ENCODE results near the gene SLC25A33.
A peak's percentile ranks its signal among the peaks of the same experiment; 100 is the strongest.

SLC25A33 gene

DNA sequence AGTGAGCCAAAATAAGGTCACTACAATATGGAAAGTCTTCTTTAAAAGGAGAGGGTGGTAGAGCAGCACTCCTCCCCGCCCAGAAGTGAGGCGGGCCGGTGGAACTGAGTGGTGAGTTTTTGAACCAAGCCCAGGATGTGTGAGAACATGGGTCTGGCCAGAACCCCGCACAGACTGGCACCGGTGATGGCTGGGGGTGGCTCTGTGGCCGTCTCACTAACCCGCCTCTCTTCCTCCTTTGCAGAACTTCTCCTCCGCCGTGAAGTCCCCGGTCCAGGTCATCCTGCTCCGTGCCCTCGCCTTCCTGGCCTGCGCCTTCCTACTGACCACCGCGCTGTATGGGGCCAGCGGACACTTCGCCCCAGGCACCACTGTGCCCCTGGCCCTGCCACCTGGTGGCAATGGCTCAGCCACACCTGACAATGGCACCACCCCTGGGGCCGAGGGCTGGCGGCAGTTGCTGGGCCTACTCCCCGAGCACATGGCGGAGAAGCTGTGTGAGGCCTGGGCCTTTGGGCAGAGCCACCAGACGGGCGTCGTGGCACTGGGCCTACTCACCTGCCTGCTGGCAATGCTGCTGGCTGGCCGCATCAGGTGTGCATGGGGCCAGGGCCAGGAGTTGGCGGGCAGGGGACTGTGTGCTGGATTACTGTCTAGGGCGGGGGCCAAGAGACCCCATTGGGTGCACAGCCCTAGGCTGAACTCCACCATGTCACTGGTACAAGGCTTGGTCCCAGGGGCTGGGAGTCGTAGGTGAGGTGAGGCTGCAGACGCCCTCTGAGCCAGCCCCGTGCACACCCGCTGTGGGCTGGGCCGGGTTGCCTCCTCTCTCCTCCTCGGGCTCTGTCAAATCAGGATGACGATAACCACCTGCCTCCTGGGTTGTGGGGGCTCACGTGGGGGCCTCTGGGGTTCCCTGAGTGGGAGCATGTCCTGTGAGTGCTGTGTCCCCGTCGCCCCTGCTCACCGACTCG is 61.9 kb downstream of the SLC25A33 start:
- DNase-seq (ENCODE audit: low spot score) = no peak

DNA sequence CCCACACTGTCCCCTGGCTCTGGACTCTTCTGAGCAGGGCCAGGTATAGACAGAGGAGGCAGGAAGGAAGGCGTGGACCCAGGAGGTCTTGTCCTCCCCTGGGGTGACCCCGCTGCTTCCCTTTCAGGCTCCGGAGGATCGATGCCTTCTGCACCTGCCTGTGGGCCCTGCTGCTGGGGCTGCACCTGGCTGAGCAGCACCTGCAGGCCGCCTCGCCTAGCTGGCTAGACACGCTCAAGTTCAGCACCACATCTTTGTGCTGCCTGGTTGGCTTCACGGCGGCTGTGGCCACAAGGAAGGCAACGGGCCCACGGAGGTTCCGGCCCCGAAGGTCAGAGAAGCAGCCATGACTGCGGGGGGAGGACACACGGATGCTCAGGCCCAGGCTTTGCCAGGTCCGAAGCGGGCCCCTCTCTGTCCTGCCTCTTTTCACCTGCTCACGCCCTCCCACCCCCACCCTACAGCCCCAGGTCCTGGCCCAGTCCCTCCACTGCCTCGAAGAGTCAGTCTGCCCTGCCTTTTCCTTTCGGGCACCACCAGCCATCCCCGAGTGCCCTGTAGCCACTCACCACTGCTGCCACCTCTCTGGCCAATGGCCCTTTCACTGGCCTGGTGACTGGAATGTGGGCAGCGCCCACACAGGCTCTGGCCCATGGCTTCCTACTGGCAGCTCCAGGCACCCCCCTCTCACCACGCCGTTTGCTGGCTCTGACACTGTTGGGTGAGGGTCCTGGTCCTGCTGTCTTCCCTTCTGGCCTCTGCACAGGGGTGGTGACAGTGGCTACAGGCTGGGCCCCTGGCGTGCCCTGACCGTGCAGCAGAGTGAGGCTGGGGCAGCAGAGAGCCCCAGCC is 62.9 kb downstream of the SLC25A33 start:
- DNase-seq (ENCODE audit: low spot score) = no peak

DNA sequence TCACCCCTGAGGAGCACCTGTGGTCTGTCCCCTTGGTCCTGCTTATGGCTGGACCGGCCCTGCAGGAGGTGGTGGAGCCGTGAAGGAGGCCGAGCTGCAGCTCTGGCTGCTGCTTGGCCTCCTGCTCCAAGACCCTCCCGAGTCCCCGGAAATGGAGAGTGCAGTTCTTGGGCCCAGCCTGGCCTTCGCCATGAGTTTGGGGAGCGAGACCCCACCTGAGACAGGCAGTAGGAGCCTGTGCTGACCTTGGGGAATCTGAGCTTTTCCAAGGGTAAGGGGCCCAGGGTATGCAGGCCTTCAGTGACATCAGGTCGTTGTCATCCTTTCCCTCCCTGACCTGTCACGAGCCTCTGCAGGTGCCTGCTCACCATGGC is 63.5 kb downstream of the SLC25A33 start:
- no peak for DNase-seq (ENCODE audit: low spot score)

DNA sequence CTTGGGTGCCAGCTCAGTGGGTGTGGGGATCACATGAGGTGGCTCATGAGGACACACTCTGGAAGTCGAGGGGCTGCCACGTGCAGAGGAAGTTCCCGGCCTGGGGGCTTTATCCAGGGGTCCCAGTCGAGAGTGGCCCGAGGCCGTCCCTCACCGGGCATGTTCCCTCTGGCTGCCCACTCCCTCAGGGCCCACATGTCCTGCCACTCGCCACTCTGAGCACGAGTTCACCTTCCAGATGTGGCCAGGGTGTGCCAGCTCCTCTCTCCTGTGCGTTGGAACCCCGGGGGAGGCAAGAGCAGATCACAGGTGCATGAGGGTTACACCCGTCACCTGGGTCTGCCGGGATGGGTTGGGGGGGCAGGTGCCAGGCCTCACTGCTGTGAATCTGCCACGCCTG is 64.0 kb downstream of the SLC25A33 start:
- no peak for DNase-seq (ENCODE audit: low spot score)

DNA sequence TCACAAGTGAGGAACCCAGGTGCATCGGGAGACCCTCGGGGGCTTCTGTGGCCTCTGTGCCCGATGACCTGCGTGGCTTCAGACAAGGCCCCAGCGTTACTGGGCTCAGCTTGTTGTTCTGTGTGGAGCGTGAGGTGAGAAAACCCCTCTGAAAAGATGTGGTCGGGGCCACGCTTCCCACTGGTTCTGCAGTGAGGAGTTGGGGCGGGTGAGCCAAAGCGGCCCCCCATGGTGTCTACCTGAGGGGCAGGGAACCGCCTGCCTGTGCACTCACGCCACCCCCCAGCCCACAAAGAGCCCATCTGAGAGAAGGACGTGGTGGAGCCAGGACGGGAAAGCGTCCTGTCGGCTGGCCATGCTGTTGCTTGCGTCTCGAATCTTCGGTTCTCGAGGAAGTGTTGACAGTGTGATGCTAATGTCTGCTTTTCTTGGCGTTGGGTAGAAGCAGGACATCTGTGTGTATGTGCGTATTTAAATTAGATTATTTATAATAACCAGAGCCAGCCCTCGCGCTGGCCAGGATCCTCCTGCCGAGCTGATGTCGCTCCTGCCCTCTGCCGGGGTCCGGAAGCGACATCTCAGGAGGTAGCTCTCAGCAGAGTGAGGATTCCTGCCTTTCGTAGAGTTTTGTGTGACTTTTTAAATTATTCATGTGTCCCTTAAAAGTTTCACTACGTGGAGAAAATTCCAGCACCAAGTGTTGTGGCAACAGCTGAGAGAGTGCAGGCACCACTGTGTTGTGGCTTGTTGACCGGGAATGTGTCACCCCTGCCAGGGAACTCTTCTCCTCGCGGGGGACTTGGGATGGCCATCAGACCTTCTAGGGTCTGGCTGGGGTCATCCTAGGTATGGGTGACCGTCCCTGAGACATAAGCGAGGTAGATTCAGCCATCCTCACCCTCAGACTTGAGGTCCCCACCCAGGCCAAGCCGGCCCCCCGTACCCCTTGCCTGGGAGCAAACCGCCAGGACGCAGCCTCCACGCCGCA is 64.8 kb downstream of the SLC25A33 start:
- DNase-seq (ENCODE audit: low spot score) = no peak

DNA sequence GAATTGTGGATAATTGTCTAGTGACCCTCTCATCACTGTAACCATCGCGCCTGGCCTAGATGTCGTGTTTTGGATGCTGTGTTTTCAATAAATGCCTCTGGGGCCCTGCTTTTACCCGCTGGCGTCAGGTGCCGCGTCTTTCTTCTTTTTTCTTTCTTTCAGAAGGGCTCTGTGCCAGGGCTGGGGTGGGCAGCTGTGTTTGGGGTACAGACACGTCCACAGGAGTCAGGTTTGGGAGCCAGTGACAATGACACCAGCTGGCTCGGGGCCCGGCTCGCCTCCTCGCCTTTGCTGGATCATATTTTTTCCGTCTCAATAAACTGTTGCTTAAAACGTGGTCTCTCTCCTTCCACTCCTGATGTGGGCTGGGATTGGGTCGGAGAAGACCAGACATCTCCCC is 65.6 kb downstream of the SLC25A33 start:
- no peak for DNase-seq (ENCODE audit: low spot score)

DNA sequence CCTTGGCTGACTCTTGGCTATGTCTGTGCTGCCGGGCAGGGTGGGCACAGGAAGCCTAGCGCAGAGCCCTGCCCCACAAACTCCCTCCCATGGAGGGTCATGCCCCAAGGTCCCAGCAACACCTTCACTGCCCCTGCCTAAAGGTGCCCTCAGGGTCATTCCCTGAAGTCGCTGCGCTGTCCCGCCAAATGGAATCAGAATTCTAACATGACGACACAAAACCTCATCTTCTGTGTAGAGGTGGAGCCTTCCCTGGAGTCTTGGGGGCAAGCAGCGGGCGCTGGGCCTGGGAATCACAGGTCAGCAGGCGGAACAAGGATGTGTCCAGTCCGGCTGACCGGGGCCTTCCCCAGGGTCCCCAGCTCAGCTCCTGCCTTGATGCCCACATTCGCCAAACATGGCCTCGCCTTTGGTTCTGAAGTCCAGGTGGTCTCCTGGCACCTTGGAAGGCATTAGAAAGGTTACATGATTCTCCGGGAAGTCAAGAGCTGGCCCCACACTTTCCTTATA is 66.7 kb downstream of the SLC25A33 start:
- no peak for DNase-seq (ENCODE audit: low spot score)

DNA sequence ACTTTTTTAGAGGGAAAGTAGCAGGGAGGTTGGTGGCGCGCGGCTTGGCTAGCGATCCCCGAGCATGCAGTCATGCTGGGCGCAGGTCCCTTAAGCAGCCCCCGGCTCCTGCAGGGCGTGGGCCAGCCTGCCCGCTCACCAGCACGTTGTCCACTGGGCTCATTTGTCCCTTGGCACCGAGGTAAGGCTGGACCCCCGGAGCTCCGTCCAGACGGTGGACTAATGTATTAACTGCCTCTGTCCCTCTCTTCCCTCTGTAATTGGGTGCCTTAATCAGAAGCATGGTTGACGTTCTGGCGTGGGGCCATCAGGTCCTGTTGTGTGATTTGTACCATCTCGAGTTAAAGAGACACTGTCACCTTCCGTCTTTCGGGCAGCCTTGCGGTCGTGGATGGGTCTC is 67.2 kb downstream of the SLC25A33 start:
- DNase-seq (ENCODE audit: low spot score) = no peak

DNA sequence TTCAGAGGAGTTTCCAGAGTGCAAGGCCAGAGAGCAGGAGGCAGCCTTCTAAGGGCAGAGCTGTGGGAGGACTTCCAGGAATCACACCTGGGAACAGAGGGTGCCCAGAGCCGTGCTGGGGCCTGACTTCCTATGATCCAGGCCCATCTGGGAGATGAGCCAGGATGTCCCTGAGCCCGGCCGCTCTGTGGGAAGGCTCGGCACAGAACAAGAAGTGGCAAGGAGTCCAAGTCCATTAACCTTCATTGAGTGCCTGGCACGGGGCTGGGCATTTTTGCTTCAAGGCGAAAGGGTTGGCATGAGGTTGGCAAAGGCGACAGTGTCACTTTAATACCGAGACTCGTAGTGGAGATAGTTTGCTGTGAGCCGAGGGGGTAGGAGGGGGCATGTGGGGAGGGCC is 67.7 kb downstream of the SLC25A33 start:
- DNase-seq (ENCODE audit: low spot score) = no peak

DNA sequence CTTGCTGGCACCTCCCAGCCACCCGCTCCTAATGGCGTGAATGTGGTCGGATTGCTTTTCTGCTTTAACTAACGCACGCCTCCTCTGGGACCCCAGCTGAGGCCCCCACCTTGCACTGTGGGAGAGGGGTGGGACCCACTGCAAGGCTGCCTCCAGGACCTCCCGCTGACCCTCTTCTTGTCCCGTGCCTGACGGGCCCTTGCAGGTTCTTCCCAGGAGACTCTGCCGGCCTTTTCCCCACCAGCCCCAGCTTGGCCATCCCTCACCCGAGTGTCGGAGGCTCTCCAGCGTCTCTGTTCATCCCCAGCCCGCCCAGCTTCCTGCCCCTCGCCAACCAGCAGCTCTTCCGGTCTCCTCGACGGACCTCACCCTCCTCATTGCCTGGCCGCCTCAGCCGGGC is 68.1 kb downstream of the SLC25A33 start:
- no peak for DNase-seq (ENCODE audit: low spot score)

DNA sequence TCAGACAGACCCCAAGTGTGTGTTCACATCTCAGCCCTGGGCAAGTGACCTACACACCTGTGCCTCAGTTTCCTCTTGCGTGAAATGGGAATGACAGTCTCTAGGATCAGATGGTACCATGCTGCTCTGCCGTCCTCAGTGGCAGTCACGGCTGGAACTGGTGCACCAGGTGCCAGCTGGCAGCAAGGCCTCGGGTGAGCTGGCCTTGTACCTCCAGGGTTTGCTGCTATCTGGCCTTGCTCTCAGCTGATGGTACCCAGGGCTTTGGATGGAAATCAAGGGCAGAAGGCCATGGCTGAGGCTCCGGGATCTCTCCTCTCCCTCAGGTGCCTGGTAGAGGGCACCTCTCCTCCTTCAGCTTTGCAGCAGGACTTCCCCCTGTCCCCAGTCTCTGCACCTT is 70.7 kb downstream of the SLC25A33 start:
- no peak for DNase-seq (ENCODE audit: low spot score)

DNA sequence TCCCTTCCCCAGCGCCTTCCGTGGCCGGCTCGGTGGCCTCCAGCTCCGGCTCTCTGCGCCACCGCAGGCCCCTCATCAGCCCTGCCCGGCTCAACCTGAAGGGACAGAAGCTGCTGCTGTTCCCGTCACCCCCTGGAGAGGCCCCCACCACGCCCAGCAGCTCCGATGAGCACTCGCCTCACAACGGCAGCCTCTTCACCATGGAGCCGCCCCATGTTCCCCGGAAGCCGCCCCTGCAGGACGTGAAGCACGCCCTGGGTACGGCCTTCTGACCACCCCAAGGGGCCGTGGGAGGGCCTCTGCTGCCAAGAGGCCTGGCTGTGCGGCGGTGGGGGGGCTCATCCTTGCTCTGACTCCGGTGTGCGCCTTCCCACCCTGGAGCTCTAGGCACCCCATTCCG is 71.3 kb downstream of the SLC25A33 start:
- no peak for DNase-seq (ENCODE audit: low spot score)

DNA sequence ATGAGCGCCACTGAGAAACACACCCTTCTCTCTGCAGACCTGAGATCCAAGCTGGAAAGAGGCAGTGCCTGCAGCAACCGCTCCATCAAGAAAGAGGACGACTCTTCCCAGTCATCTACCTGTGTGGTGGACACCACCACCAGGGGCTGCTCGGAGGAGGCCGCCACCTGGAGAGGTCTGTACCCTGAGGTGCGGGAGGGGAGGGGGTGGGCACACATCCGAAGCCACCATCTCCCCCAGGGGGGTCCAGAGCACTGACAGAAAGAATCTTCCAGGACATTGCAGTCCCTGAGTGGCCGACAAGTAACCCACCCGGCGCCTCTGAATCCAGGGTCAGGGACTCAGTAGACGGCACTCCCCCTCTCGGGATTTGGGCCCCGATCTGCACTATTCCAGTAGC is 72.5 kb downstream of the SLC25A33 start:
- DNase-seq (ENCODE audit: low spot score) = no peak

DNA sequence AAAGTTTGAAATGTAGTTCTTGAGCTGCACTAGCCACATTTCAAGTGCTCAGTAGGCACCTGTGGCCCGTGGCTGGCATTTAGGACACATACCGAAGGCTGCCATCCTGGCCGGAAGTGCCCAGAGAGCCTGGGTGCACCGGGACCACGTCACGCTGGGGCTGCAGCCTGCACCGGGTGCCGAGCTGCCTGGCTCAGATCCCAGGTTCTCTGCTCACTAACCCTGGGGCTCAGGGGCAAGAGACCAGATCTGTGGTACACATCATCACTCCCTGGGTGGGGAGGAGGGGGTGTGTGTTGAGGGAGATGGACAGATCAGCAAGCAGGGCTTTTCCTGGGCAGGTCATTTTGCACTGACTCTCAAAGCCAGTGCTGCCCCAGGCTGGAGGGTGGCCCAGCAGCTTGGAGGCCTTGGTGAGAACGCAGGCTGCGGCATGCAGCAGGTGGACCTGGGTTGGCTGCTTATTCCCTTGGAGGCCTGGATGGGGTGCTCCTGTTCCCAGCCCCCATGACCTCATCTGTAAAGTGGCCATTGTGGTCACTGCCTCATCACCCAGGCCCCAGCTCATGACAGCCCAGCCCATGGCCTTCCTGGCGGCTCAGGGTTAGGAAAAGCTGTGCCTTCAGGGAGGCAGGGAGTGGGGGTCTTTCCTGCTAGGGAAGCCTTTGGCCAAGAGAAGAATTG is 73.0 kb downstream of the SLC25A33 start:
- no peak for DNase-seq (ENCODE audit: low spot score)

DNA sequence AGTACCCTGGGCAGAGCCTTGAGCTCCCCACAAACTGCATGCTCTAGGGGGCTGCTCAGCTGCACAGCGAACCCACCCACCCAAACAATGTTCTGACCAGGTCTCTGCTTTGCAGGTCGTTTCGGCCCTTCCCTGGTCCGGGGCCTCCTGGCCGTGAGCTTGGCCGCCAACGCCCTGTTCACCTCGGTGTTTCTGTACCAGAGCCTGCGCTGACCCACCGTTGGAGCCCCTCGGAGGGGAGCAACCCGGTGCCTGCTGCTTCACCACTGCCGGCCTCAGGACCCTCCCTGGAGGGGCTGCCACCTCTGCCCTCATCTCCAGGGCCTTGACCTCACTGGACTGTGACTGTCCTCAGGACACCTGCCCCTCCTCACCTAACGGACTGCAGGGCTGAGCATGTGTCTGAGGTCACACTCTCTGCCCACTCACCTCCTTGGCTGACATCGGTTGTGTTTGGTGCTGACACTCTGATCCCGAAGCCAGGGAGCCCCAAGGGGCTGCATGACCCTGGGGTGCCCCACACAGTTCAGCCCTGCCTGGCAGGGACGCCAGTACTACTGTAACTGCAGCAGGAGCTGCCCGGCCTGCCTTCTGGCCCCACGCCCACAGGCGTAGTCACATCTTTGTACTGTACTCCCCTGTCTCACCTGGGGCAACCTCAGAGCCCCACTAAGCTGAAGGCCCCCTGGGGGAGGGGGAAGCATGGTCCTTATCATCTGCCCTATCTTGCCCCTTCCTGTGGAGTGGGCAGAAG is 73.8 kb downstream of the SLC25A33 start:
- DNase-seq (ENCODE audit: low spot score) = no peak

DNA sequence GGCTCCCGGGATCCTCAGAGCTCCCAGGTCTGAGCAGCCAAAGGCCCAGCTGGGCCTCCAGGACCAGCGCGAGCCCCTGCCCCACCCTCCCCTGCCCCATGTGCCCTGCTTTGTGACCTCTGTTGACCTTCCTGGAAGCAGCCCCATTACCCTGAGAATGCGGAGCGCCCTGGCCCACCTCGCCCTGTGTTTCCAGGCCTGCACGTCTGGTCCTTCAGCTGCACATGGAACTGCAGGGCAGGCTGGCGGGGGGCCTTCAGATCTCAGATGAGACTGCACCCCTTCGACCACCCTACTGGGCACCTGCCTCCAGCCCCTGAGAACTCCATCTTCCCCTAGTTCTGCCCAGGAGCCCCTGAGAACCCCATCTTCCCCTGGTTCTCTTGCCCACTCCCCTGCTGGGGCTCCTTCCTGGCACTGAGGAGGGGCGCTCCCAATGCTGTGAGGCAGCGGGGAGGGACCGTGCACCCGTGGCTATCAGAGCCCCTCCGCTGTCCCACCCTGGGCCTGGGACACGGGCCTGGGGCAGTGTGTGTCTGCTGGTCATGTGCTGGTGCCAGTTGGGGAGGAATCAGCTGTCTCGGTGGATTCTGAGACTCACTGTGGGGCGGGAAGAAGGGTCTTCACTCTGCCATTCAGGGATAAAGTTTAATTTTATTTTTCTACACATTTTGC is 74.5 kb downstream of the SLC25A33 start:
- no peak for DNase-seq (ENCODE audit: low spot score)

DNA sequence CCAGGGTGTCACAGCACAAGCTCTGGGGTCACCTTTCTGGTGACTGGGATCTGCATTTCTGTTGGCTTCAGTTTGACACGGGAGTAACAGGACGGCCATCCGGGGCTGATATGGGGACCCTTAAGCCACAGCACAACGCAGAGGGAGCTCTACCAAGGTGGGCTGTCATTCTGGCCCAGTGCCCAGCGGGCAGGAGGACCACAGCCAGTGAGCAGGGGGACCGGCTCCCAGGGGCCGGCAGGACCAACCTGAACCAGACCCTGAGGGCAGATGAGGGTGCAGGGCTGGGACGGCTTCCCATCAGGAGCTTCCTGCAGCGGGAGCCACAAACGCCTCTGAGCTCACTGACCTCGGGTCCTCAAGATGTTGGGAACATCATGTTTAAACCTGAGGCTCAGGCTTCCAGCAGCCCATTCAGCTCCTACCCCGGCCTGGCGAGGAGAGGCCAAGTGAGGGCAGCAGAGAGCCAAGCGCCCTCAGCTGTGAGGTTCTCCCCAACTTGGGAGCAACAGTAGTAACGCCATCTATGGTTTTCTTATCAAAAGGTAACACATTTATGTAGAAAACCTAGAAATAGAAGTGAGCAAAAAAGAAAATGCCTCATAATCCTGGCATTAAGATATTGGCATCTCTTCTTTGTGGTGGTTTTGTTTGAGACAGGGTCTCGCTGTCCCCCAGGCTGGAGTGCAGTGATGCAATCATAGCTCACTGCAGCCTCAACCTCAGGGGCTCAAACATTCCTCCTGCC is 76.2 kb downstream of the SLC25A33 start:
- peak; percentile 20 for DNase-seq (ENCODE audit: low spot score)

DNA sequence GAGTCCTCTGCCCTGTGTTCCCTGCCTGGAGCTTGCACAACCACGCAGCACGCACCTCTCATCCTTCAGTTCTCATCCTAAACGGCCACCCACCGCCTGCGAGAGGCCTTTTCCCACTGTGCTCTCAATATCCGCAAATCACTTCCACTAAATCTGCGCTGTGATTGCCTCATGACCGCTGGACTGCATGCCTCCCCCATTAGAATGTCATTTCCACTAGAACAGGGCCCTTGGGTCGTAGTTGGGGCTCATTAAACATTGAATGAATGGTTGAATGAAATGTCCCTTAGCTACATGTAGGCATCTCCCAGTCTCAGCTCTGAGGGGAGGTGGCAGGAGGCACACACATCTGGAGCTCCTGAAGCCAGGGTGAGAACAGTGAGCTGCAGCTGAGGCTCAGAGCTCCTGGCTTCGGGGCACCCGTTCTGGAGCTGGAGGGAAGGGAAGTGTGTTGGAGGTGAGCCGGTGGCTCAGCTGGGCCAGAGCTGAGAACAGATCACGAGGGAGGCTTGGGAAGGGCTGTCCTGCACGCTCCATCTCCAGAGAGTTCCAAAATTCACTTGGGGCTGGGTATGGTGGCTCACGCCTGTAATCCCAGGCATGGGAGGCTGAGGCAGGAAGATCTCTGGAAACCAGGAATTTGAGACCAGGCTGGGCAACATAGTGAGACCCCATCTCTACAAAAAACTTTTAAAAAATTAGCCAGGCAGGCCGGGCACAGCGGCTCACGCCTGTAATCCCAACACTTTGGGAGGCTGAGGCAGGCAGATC is 79.8 kb downstream of the SLC25A33 start:
- no peak for DNase-seq (ENCODE audit: low spot score)
